Measurements from ENCODE around the gene EN2. TPM values are rescaled to one million over a fixed set of nuclear protein-coding genes. Genes with fewer than 3 reads are reported as not detected.

EN2 gene
- total RNA-seq, 1 experiment from 2014 or later, result not detected

DNA sequence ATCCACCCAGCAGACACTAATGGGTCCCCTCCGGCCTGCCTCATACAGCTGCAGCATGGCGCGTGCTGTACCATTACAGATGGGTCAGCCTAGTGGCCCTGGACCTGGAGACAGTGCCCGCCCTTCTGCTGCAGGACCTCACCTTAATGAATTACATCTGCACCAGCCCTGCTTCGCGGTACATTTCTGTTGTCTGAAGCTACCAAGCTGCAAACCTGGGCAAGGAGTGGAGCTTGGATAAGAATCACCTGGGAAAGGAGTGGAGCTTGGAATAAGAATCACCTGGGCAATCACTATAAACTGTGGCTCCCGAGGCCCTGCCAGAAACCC, 33.0 kb upstream of the EN2 start:
- no peak for TF ChIP-seq EZH2 (IDR thresholded peaks at IDR 0.05; ENCODE audit: borderline replicate concordance, low read depth, low read length, poor library complexity, severe bottlenecking)
- TF ChIP-seq, protein P1, sequence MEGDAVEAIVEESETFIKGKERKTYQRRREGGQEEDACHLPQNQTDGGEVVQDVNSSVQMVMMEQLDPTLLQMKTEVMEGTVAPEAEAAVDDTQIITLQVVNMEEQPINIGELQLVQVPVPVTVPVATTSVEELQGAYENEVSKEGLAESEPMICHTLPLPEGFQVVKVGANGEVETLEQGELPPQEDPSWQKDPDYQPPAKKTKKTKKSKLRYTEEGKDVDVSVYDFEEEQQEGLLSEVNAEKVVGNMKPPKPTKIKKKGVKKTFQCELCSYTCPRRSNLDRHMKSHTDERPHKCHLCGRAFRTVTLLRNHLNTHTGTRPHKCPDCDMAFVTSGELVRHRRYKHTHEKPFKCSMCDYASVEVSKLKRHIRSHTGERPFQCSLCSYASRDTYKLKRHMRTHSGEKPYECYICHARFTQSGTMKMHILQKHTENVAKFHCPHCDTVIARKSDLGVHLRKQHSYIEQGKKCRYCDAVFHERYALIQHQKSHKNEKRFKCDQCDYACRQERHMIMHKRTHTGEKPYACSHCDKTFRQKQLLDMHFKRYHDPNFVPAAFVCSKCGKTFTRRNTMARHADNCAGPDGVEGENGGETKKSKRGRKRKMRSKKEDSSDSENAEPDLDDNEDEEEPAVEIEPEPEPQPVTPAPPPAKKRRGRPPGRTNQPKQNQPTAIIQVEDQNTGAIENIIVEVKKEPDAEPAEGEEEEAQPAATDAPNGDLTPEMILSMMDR (conservative IDR thresholded peaks at IDR 0.05; ENCODE audit: low read depth, low read length), result no peak
- Histone ChIP-seq H3K36me3 (ENCODE audit: insufficient read depth, low read length, poor library complexity, severe bottlenecking) (no peaks in the 10 kb centered on the region), H3K9me3 (ENCODE audit: low read depth, low read length, poor library complexity, severe bottlenecking) (no peaks in the 10 kb centered on the region), H3K4me3 (ENCODE audit: low read depth, low read length, poor library complexity, severe bottlenecking) (no peak overlapping the region), H3K27ac (ENCODE audit: low read depth, low read length, poor library complexity, severe bottlenecking) (no peak overlapping the region), H3K27me3 (replicated peaks; ENCODE audit: insufficient read depth, low read depth, low read length, poor library complexity) (peaks cover 52% of the 10 kb centered on the region), H3K4me1 (ENCODE audit: insufficient read depth, low read length, poor library complexity, severe bottlenecking) (no peaks in the 10 kb centered on the region)
- ChIA-PET POLR2A (ENCODE audit: low non-redundant PET) (no interaction called here), CTCF (no interaction called here)
- intact Hi-C loops (cut with micrococcal nuclease; ENCODE audit: unreplicated experiment), result no loop called here
- no TSS peak for BruUV-seq (replicated peaks)
- DNase-seq (ENCODE audit: low spot score), result no peak

DNA sequence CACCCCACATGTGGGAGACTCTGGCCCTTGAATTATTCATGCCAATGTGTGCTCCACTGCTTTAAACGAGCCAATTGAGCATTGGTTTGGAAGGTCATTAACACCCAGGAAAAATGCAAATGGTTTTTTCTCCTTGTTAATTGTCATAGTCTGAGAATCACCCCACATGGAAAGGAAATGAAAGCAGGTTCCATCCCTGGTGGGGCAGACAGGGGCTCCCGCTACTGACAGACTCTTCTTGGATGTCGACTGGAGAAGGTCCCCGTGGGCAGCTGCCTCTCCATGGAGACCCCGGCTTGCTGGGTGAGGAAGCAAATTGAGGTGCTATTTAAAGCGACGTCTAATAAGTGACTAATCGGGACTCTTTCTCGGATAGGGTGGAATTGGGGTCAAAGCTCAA, 32.0 kb upstream of the EN2 start:
- no peak for DNase-seq (ENCODE audit: low spot score)
- peak; percentile 13 for TF ChIP-seq EZH2 (IDR thresholded peaks at IDR 0.05; ENCODE audit: borderline replicate concordance, low read depth, low read length, poor library complexity, severe bottlenecking)
- TF ChIP-seq, protein P1 (conservative IDR thresholded peaks at IDR 0.05; ENCODE audit: low read depth, low read length), result no peak
- no TSS peak for BruUV-seq (replicated peaks)
- Histone ChIP-seq H3K27me3 (replicated peaks; ENCODE audit: insufficient read depth, low read depth, low read length, poor library complexity) (peaks cover 60% of the 10 kb centered on the region), H3K36me3 (ENCODE audit: insufficient read depth, low read length, poor library complexity, severe bottlenecking) (no peaks in the 10 kb centered on the region), H3K9me3 (ENCODE audit: low read depth, low read length, poor library complexity, severe bottlenecking) (no peaks in the 10 kb centered on the region), H3K4me1 (ENCODE audit: insufficient read depth, low read length, poor library complexity, severe bottlenecking) (no peaks in the 10 kb centered on the region), H3K27ac (ENCODE audit: low read depth, low read length, poor library complexity, severe bottlenecking) (no peak overlapping the region), H3K4me3 (ENCODE audit: low read depth, low read length, poor library complexity, severe bottlenecking) (no peak overlapping the region)
- intact Hi-C loops (cut with micrococcal nuclease; ENCODE audit: unreplicated experiment), result no loop called here
- CTCF ChIA-PET, result no interaction called here
- POLR2A ChIA-PET (ENCODE audit: low non-redundant PET), result no interaction called here

DNA sequence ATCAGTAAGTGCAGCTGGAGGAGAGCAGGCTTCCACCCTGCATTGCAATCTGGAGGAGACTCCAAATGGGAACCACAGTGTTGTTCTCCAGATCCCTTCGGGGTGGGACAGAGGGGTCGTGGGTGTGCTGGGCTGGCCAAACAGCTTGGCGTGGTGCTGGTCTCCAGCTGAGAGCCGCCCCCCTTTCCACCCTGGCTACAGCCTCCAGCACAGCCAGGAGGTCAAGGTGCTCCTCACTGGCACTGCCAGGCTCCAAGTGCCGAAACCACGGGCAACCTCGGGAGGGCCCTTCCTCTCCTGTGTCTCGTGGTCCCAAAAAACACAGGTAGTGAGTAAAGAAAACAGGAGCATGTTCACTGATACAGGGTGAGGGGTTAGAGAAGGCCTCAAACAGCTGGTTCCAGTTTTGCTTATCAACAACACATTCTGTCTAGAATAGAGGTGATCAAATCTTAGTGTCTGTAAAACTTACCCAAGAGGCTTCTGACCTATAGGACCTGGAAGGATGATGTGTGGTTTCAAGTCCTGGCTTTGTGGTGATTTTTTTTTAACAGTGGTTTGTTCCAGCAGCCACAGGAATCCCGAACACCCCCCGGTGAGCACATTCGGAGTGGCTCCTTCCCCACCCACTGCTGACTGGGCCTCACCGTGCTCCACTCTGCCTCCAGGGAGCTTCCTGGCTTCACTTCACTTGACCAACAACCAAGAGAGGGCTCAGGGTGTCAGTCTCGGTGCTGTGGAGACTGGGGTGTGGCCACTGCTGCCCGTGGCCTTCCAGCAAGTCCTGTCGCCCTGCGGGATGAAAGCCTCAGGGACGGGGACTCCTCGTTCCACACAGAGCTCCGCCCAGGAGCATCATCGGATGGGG, 31.2 kb upstream of the EN2 start:
- no peak overlapping the region for H3K4me3 ChIP-seq (ENCODE audit: low read depth, low read length, poor library complexity, severe bottlenecking)
- no peaks in the 10 kb centered on the region for H3K4me1 ChIP-seq (ENCODE audit: insufficient read depth, low read length, poor library complexity, severe bottlenecking)
- peaks cover 61% of the 10 kb centered on the region for H3K27me3 ChIP-seq (replicated peaks; ENCODE audit: insufficient read depth, low read depth, low read length, poor library complexity)
- POLR2A ChIA-PET (ENCODE audit: low non-redundant PET), result no interaction called here
- no peaks in the 10 kb centered on the region for H3K9me3 ChIP-seq (ENCODE audit: low read depth, low read length, poor library complexity, severe bottlenecking)
- TF ChIP-seq, protein P1 (conservative IDR thresholded peaks at IDR 0.05; ENCODE audit: low read depth, low read length), result no peak
- TF ChIP-seq EZH2 (IDR thresholded peaks at IDR 0.05; ENCODE audit: borderline replicate concordance, low read depth, low read length, poor library complexity, severe bottlenecking), result no peak
- intact Hi-C loops (cut with micrococcal nuclease; ENCODE audit: unreplicated experiment), result no loop called here
- no peaks in the 10 kb centered on the region for H3K36me3 ChIP-seq (ENCODE audit: insufficient read depth, low read length, poor library complexity, severe bottlenecking)
- no TSS peak for BruUV-seq (replicated peaks)
- CTCF ChIA-PET, result no interaction called here
- no peak overlapping the region for H3K27ac ChIP-seq (ENCODE audit: low read depth, low read length, poor library complexity, severe bottlenecking)
- no peak for DNase-seq (ENCODE audit: low spot score)
